ENCODE measurements around the gene MECP2. TPM values are rescaled to one million over a fixed set of nuclear protein-coding genes. Genes with fewer than 3 reads are reported as not detected.

MECP2 gene
- total and polyA plus RNA-seq, 2 donors (not counting 1 experiment from before 2014, with no cell fraction given) = 11.5 to 24.9 TPM

DNA sequence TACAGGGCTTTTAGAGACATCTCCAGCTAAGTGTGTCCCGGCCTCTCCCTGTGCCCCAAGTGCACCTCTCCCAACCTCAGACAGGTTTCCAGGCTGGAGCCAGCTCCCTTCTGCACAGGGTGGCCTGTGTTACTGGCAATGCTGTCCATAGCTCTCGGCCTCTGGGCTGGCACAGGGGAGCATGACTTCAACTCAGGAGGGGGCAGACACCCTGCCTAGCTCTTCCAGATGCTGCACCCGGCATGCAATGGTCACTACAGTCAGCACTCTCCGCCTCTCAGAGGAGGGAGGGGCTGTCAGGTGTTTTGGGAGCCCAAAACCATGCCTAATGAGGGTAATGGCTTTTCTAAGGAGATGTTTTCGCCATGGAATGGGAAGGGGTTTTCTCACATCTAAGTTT lies 75.4 kb downstream of the MECP2 start:
- no peak overlapping the region for H3K27ac ChIP-seq (ENCODE audit: insufficient read depth, low read length)
- no peaks in the 10 kb centered on the region for H3K27me3 ChIP-seq (ENCODE audit: control insufficient read depth, insufficient read depth, low read length)
- H3K4me3 ChIP-seq (replicated peaks in 1 of 4; ENCODE audit: control extremely low read depth in 1 of 4, insufficient read depth in 1 of 4, low read depth in 3 of 4, low read length in 4 of 4) = no peak overlapping the region
- DNase-seq (ENCODE audit: low read depth in 2 of 2) = no peak
- H2AFZ ChIP-seq (ENCODE audit: low read length) = no peak overlapping the region
- H3K36me3 ChIP-seq (ENCODE audit: control insufficient read depth, insufficient read depth, low read length) = peaks cover 5% of the 10 kb centered on the region
- H3K79me2 ChIP-seq (ENCODE audit: control insufficient read depth, insufficient read depth, low read length) = peaks cover 14% of the 10 kb centered on the region
- H3K4me2 ChIP-seq (ENCODE audit: extremely low read depth, insufficient read depth, low read length) = no peak overlapping the region
- no peaks in the 10 kb centered on the region for H4K20me1 ChIP-seq (ENCODE audit: control insufficient read depth, extremely low read depth, insufficient read depth, low read length)
- no peak for TF ChIP-seq EZH2 (IDR thresholded peaks at IDR 0.05; ENCODE audit: low read length, missing control alignments)
- TF ChIP-seq, protein P1, sequence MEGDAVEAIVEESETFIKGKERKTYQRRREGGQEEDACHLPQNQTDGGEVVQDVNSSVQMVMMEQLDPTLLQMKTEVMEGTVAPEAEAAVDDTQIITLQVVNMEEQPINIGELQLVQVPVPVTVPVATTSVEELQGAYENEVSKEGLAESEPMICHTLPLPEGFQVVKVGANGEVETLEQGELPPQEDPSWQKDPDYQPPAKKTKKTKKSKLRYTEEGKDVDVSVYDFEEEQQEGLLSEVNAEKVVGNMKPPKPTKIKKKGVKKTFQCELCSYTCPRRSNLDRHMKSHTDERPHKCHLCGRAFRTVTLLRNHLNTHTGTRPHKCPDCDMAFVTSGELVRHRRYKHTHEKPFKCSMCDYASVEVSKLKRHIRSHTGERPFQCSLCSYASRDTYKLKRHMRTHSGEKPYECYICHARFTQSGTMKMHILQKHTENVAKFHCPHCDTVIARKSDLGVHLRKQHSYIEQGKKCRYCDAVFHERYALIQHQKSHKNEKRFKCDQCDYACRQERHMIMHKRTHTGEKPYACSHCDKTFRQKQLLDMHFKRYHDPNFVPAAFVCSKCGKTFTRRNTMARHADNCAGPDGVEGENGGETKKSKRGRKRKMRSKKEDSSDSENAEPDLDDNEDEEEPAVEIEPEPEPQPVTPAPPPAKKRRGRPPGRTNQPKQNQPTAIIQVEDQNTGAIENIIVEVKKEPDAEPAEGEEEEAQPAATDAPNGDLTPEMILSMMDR (conservative IDR thresholded peaks at IDR 0.05 in 1 of 2, IDR thresholded peaks at IDR 0.05 in 1 of 2; ENCODE audit: low read depth in 1 of 2, low read length in 2 of 2) = no peak
- H3K9ac ChIP-seq (ENCODE audit: insufficient read depth, low read length) = no peak overlapping the region
- no peaks in the 10 kb centered on the region for H3K9me3 ChIP-seq (ENCODE audit: control insufficient read depth, insufficient read depth, low read depth, low read length)
- H3K4me1 ChIP-seq (ENCODE audit: control insufficient read depth, extremely low read depth, insufficient read depth, low read length) = peaks cover 4% of the 10 kb centered on the region

DNA sequence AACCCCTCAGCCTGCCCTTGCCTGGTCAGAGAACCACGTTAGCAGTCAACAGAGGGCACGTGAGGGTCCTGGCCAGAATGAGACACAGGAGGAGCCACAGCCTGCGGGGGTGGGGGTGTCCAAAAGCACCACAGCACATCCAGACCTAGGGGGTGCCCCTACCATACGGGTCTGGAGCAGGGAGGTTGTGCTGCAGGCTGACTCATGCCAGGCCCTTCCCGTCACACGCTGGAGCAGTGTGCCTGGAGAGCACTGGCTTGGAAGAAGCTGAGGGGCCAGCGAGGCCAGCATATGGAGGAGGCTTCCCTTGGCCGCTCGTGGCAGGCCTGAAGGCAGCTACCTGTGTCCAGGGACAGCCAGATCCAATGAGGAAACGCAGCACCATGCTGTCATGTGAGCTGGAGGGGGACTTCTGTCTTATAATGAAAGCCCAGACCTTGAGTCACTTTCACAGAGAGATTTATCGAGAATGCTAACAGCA lies 76.3 kb downstream of the MECP2 start:
- Histone ChIP-seq H4K20me1 (ENCODE audit: control insufficient read depth, extremely low read depth, insufficient read depth, low read length) (no peaks in the 10 kb centered on the region), H2AFZ (ENCODE audit: low read length) (no peak overlapping the region), H3K4me3 (replicated peaks in 1 of 4; ENCODE audit: control extremely low read depth in 1 of 4, insufficient read depth in 1 of 4, low read depth in 3 of 4, low read length in 4 of 4) (no peak overlapping the region), H3K4me1 (ENCODE audit: control insufficient read depth, extremely low read depth, insufficient read depth, low read length) (peaks cover 4% of the 10 kb centered on the region), H3K36me3 (ENCODE audit: control insufficient read depth, insufficient read depth, low read length) (peaks cover 9% of the 10 kb centered on the region), H3K9me3 (ENCODE audit: control insufficient read depth, insufficient read depth, low read depth, low read length) (no peaks in the 10 kb centered on the region), H3K27ac (ENCODE audit: insufficient read depth, low read length) (peak overlapping the region; percentile 77), H3K9ac (ENCODE audit: insufficient read depth, low read length) (no peak overlapping the region), H3K4me2 (ENCODE audit: extremely low read depth, insufficient read depth, low read length) (no peak overlapping the region), H3K27me3 (ENCODE audit: control insufficient read depth, insufficient read depth, low read length) (no peaks in the 10 kb centered on the region), H3K79me2 (ENCODE audit: control insufficient read depth, insufficient read depth, low read length) (peaks cover 14% of the 10 kb centered on the region)
- no peak for TF ChIP-seq EZH2 (IDR thresholded peaks at IDR 0.05; ENCODE audit: low read length, missing control alignments)
- TF ChIP-seq, protein P1 (conservative IDR thresholded peaks at IDR 0.05 in 1 of 2, IDR thresholded peaks at IDR 0.05 in 1 of 2; ENCODE audit: low read depth in 1 of 2, low read length in 2 of 2) = no peak
- DNase-seq (ENCODE audit: low read depth in 2 of 2) = peak; percentile 46 to 72

DNA sequence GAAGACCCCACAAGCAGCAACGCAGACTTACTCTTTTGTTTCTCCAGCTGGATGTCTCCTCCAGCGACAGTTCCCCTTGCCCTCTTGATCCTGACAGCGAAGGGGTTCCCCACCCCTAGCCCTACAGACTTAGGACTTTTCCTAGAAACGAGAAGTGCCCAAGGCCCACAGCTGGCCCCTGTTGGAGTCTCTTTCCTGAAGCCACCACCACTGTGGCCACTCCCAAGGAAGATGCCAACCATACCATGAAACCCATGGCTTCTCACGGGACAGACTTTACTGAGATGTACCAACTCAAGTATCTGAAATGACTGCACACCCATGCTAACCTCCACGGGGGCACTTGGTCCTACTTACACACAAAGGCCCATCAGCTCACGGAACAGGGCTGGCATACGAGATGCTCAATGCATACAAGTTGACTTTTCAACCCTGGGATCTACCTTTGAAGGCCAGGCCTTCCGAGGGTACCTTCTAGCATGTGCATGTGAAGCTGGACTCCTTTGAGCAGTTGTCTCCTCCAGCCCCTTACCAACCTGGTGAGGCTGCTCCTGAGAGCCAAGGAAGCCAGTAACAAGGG lies 76.9 kb downstream of the MECP2 start:
- peaks cover 14% of the 10 kb centered on the region for H3K79me2 ChIP-seq (ENCODE audit: control insufficient read depth, insufficient read depth, low read length)
- no peaks in the 10 kb centered on the region for H4K20me1 ChIP-seq (ENCODE audit: control insufficient read depth, extremely low read depth, insufficient read depth, low read length)
- H3K4me1 ChIP-seq (ENCODE audit: control insufficient read depth, extremely low read depth, insufficient read depth, low read length) = peaks cover 4% of the 10 kb centered on the region
- H3K9ac ChIP-seq (ENCODE audit: insufficient read depth, low read length) = no peak overlapping the region
- peak overlapping the region in 3 of 4 experiments; percentile 28 to 54 (median 32) for H3K4me3 ChIP-seq (replicated peaks in 1 of 4; ENCODE audit: control extremely low read depth in 1 of 4, insufficient read depth in 1 of 4, low read depth in 3 of 4, low read length in 4 of 4)
- no peaks in the 10 kb centered on the region for H3K9me3 ChIP-seq (ENCODE audit: control insufficient read depth, insufficient read depth, low read depth, low read length)
- peaks cover 9% of the 10 kb centered on the region for H3K36me3 ChIP-seq (ENCODE audit: control insufficient read depth, insufficient read depth, low read length)
- no peaks in the 10 kb centered on the region for H3K27me3 ChIP-seq (ENCODE audit: control insufficient read depth, insufficient read depth, low read length)
- H2AFZ ChIP-seq (ENCODE audit: low read length) = no peak overlapping the region
- TF ChIP-seq, protein P1 (conservative IDR thresholded peaks at IDR 0.05 in 1 of 2, IDR thresholded peaks at IDR 0.05 in 1 of 2; ENCODE audit: low read depth in 1 of 2, low read length in 2 of 2) = no peak
- H3K27ac ChIP-seq (ENCODE audit: insufficient read depth, low read length) = peak overlapping the region; percentile 77
- DNase-seq (ENCODE audit: low read depth in 2 of 2) = no peak
- peak overlapping the region; percentile 68 for H3K4me2 ChIP-seq (ENCODE audit: extremely low read depth, insufficient read depth, low read length)

All from fibroblast of lung (primary cell).